Activated B cell treated with CpG ODN at 0.5 μM for 24 hours (primary cell): Measurements from ENCODE around the gene RNF186. TPM values are rescaled to one million over a fixed set of nuclear protein-coding genes. Genes with fewer than 3 reads are reported as not detected.

Experiments
- ATAC-seq: fragments of 200-7000 bp; cut with Tn5 transposase; one replicate; pipeline ENCODE4 v1.10.0; 2021; ENCODE audit warnings: low read depth, mild to moderate bottlenecking, moderate library complexity
- CTCF ChIA-PET: fragments of 350-600 bp; sonication (Branson Sonifier 250); formaldehyde crosslinking; loops from one replicate; lab custom pipeline; 2021; ENCODE audit warnings: antibody characterized with exemption; lab: Charles Lee
- POLR2A ChIA-PET: fragments of 350-600 bp; sonication (Branson Sonifier 250); formaldehyde crosslinking; loops from one replicate; lab custom pipeline; 2021; ENCODE audit warnings: antibody characterized with exemption; lab: Charles Lee
- DNase-seq: peaks from one replicate; pipeline ENCODE4 v3.0.0; 2022
- H3K27ac Mint-ChIP-seq: one replicate; pipeline ENCODE4 v1.8.0; 2020; ENCODE audit warnings: mixed read lengths
- H3K27me3 Mint-ChIP-seq: one replicate; pipeline ENCODE4 v1.8.0; 2021; ENCODE audit warnings: mixed read lengths
- H3K36me3 Mint-ChIP-seq: one replicate; pipeline ENCODE4 v1.8.0; 2021; ENCODE audit warnings: low read depth, mixed read lengths
- H3K4me1 Mint-ChIP-seq: one replicate; pipeline ENCODE4 v1.8.0; 2021; ENCODE audit warnings: mixed read lengths
- H3K4me3 Mint-ChIP-seq: one replicate; pipeline ENCODE4 v1.8.0; 2020; ENCODE audit warnings: mild to moderate bottlenecking, mixed read lengths
- H3K9me3 Mint-ChIP-seq: one replicate; pipeline ENCODE4 v1.8.0; 2020; ENCODE audit warnings: mixed read lengths
- CTCF ChIP-seq: fragments of 200-600 bp; IDR thresholded peaks from one replicate; pipeline ENCODE4 v1.8.0; 2022; ENCODE audit warnings: antibody characterized with exemption, mild to moderate bottlenecking
- intact Hi-C: fragments of 100-400 bp; cut with micrococcal nuclease; formaldehyde crosslinking; loops from one replicate; pipeline ENCODE4 v1.15.1; 2024
- total RNA-seq: library from RNA; stranded (reverse); gene quantifications from 2 replicates; pipeline ENCODE4 v1.2.3, GENCODE V29; 2022

The RNF186 gene
- total RNA-seq, 1 donor from 2014 or later = not detected

GRCh38 chr1:19804831-19805251, 10.2 kb downstream of the RNF186 start:
- Mint-ChIP-seq H3K9me3 (no peaks in the 10 kb centered on the region), H3K27me3 (peaks cover 13% of the 10 kb centered on the region), H3K4me1 (peaks cover 6% of the 10 kb centered on the region), H3K27ac (no peak overlapping the region), H3K36me3 (peaks cover 5% of the 10 kb centered on the region), H3K4me3 (no peak overlapping the region)
- DNase-seq (no peak), ATAC-seq (no peak)
- intact Hi-C loops = no loop called here
- POLR2A ChIA-PET = no interaction called here
- TF ChIP-seq CTCF = no peak
- CTCF ChIA-PET = no interaction called here

DNA sequence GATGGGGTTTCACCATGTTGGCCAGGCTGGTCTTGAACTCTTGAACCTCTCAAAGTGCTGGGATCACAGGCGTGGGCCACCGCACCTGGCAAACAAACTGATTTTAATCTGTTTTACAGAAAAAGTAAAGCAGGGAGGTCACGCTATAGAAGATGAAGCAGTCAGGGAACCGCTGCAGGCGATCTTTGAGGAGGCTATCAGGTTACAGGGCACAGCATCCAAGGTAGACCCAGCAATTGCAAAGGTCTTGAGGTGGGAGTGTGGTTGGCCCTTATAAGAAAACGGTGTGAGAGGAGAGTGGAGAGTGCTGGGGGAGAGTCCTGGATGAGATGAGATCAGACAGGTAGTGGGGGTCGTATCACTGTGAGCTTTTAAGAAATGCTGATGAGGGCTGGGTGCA, 12.8 kb downstream of the RNF186 start:
- ATAC-seq = no peak
- peaks cover 14% of the 10 kb centered on the region for H3K4me1 Mint-ChIP-seq
- ChIA-PET POLR2A (no interaction called here), CTCF (no interaction called here)
- H3K9me3 Mint-ChIP-seq = no peaks in the 10 kb centered on the region
- TF ChIP-seq CTCF = no peak
- peaks cover 8% of the 10 kb centered on the region for H3K27me3 Mint-ChIP-seq
- no peak overlapping the region for H3K4me3 Mint-ChIP-seq
- intact Hi-C loops = no loop called here
- H3K36me3 Mint-ChIP-seq = peaks cover 6% of the 10 kb centered on the region
- H3K27ac Mint-ChIP-seq = no peak overlapping the region
- DNase-seq = no peak

DNA sequence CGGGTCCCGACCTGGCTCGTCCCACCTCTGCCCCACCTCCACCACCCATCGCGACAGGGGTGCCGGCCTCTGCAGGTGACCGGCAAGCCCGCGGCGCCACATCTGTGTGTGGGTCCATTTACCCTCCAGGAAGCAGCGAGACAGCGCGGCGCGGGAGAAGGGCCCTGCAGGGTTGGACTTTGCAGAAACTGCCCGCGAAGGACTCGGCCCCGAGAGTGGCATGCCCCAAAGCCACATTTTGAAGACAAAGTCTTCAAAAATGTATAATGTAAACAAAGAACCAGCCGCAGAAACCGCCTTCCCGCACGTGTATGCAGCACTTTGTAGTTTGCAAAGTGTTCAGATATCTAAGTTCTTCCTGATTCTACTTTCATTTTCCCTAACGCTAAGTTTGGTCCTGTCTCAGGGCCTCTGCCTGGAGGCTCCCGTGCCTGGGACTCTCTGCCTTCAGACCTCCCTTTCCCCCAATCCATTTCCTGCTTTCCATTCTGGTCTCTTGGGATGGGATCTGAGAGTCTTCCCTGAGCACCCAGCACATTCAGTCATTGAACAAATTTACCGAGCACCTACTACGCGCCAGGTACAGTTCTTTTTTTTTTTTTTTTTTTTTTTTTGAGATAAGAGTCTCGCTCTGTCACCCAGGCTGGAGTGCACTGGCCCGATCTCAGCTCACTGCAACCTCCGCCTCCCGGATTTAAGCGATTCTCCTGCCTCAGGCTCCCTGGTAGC, 14.8 kb downstream of the RNF186 start:
- intact Hi-C loops = no loop called here
- Mint-ChIP-seq H3K36me3 (peaks cover 13% of the 10 kb centered on the region), H3K4me3 (peak overlapping the region; percentile 91), H3K4me1 (peaks cover 14% of the 10 kb centered on the region), H3K27me3 (peaks cover 2% of the 10 kb centered on the region), H3K9me3 (no peaks in the 10 kb centered on the region), H3K27ac (peak overlapping the region; percentile 86)
- no peak for TF ChIP-seq CTCF
- DNase-seq = no peak
- POLR2A ChIA-PET = interaction anchor here (0.6 kb wide), 1 partner anchor 24 kb away, joined by 3 read pairs; no protein-coding TSS in a partner anchor
- ATAC-seq = peak; percentile 56
- CTCF ChIA-PET = no interaction called here

GRCh38 chr1:19799230-19800075, 15.6 kb downstream of the RNF186 start, which contains the start of gene TMCO4:
Gene TMCO4, minus strand, starts transcription at chr1:19799916. Its CDS starts 19,158 bp downstream, at chr1:19780758.
- ChIA-PET CTCF (interaction anchor here (0.6 kb wide), 1 partner anchor 38 kb away, joined by 3 read pairs; no protein-coding TSS in a partner anchor), POLR2A (interaction anchor here (0.6 kb wide), 1 partner anchor 23 kb away, joined by 3 read pairs; no protein-coding TSS in a partner anchor)
- Mint-ChIP-seq H3K4me3 (peak within 1 kb of the TSS; percentile 91), H3K9me3 (peaks cover 3% of the 10 kb centered on the region), H3K4me1 (peaks cover 14% of the 10 kb centered on the region), H3K36me3 (peaks cover 18% of the 10 kb centered on the region), H3K27ac (peak within 1 kb of the TSS; percentile 87), H3K27me3 (peaks cover 2% of the 10 kb centered on the region)
- TF ChIP-seq CTCF = no peak
- intact Hi-C loops = loop anchor here (2.0 kb wide), 1 partner anchor 83 kb away; the partner anchor contains the start of gene OTUD3
- ATAC-seq (peak; percentile 81), DNase-seq (peak; percentile 57)
